Gastrocnemius medialis (tissue), 4 donors: ENCODE measurements around the gene PLK4. TPM values are rescaled to one million over a fixed set of nuclear protein-coding genes. Genes with fewer than 3 reads are reported as not detected.
"Not testable (repeated sequence)": the region's sequence is repeated elsewhere in the genome, so short reads cannot be mapped to it uniquely, and the experiment has no call there.

Experiments
- ATAC-seq, 2 donors: fragments of 150-250 bp; one replicate each; pipeline ENCODE4 v1.9.1; 2016
- DNase-seq, 2 donors: peaks; one replicate each; pipeline ENCODE4 v3.0.0-alpha.2; 2019
- H3K27ac ChIP-seq, 4 donors: fragments of 200-600 bp; sonication (generic); 1 replicate in 1 of 4; 2 replicates in 3 of 4; pipeline ENCODE4 v1.5.1; 2016 to 2018; ENCODE audit warnings: mild to moderate bottlenecking in 2 of 4, moderate library complexity in 1 of 4
- H3K27me3 ChIP-seq, 3 donors: fragments of 200-600 bp; sonication (generic) in 2 of 3; 1 replicate in 1 of 3; 2 replicates in 2 of 3; pipeline versions ENCODE4 v1.5.1 to v1.6.0; 2016 to 2019; ENCODE audit warnings: mild to moderate bottlenecking in 1 of 3, moderate library complexity in 1 of 3
- H3K36me3 ChIP-seq, 2 donors: fragments of 200-600 bp; sonication (generic) in 1 of 2; one replicate each; pipeline ENCODE4 v1.5.1; 2017 to 2018
- H3K4me1 ChIP-seq, 2 donors: fragments of 200-600 bp; sonication (generic) in 1 of 2; one replicate each; pipeline ENCODE4 v1.5.1; 2016 to 2017; ENCODE audit warnings: mild to moderate bottlenecking in 2 of 2
- H3K4me3 ChIP-seq, 4 donors: fragments of 200-600 bp; sonication (generic) in 3 of 4; 1 replicate in 1 of 4; 2 replicates in 3 of 4; pipeline ENCODE4 v1.5.1; 2016 to 2019; ENCODE audit warnings: mild to moderate bottlenecking in 2 of 4
- H3K9me3 ChIP-seq, 3 donors: fragments of 200-600 bp; sonication (generic) in 2 of 3; 1 replicate in 1 of 3; 2 replicates in 2 of 3; pipeline ENCODE4 v1.5.1; 2016 to 2019
- POLR2A ChIP-seq, 2 donors: fragments of 450-650 bp; IDR thresholded peaks; one replicate each; pipeline ENCODE4 v1.6.1; 2017; ENCODE audit warnings: antibody characterized with exemption in 2 of 2, mild to moderate bottlenecking in 2 of 2, moderate library complexity in 2 of 2
- in situ Hi-C, 4 donors: fragments of 200-750 bp; cut with MboI; loops; one replicate each; pipeline versions ENCODE4 v1.15.0 to v1.8.0; 2017; ENCODE audit warnings: low sequenced_read_pairs in 4 of 4
- intact Hi-C: fragments of 100-400 bp; cut with DNase I; formaldehyde crosslinking; loops from one replicate; pipeline ENCODE4 v1.15.1; 2023; ENCODE audit warnings: low total_unique reads
- total RNA-seq, 4 donors: library from RNA; depleted of rRNA; stranded (reverse); fragments of >200 nt; gene quantifications; one replicate each; pipeline versions ENCODE4 v1.1.0 to v1.2.3, GENCODE V29; 2016
- TF ChIP-seq, protein P1 (sequence below), 5 experiments: fragments of 450-650 bp in 3 of 5; fragments of 200-600 bp in 2 of 5; sonication (generic) in 2 of 5; IDR thresholded peaks in 4 of 5; conservative IDR thresholded peaks in 1 of 5; 1 replicate in 4 of 5; 2 replicates in 1 of 5; pipeline ENCODE4 v1.5.1; 2016 to 2019; ENCODE audit warnings: antibody characterized with exemption in 5 of 5, mild to moderate bottlenecking in 3 of 5, moderate library complexity in 3 of 5

The PLK4 gene
- total RNA-seq, 4 donors from 2014 or later = 0.11 to 0.98 TPM; not detected in 2

DNA sequence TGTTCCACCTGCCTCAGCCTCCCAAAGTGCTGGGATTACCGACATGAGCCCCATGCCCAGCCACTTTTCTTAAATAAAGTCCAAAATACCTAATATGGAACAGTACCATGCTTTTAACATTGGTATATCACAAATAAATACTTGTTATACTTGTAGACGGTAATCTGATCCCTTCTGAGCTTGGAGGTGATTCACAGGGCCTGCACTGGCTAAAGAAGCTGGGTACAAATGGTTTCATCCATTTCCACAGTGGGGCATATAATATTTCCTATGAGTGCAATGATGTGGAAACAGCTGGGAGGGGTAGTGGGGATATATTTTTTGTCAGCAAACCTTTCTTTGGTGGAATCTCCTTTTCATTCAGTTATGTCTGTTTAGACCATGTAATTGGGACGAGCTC is 35.8 kb downstream of the PLK4 start:
- ATAC-seq (no peak), DNase-seq (no peak)
- no peak for TF ChIP-seq POLR2A (IDR thresholded peaks at IDR 0.05)
- TF ChIP-seq, protein P1, sequence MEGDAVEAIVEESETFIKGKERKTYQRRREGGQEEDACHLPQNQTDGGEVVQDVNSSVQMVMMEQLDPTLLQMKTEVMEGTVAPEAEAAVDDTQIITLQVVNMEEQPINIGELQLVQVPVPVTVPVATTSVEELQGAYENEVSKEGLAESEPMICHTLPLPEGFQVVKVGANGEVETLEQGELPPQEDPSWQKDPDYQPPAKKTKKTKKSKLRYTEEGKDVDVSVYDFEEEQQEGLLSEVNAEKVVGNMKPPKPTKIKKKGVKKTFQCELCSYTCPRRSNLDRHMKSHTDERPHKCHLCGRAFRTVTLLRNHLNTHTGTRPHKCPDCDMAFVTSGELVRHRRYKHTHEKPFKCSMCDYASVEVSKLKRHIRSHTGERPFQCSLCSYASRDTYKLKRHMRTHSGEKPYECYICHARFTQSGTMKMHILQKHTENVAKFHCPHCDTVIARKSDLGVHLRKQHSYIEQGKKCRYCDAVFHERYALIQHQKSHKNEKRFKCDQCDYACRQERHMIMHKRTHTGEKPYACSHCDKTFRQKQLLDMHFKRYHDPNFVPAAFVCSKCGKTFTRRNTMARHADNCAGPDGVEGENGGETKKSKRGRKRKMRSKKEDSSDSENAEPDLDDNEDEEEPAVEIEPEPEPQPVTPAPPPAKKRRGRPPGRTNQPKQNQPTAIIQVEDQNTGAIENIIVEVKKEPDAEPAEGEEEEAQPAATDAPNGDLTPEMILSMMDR (IDR thresholded peaks at IDR 0.05 in 4 of 5, conservative IDR thresholded peaks at IDR 0.05 in 1 of 5) = no peak
- H3K27me3 ChIP-seq = no peaks in the 10 kb centered on the region
- peak overlapping the region in 2 of 4 donors; percentile 37 to 73 for H3K27ac ChIP-seq
- in situ Hi-C loops (no loop called here), intact Hi-C loops (no loop called here)
- peaks cover 6 to 17% of the 10 kb centered on the region in 2 donors for H3K4me1 ChIP-seq
- H3K36me3 ChIP-seq = peaks cover 5 to 26% of the 10 kb centered on the region in 2 donors
- no peaks in the 10 kb centered on the region for H3K9me3 ChIP-seq
- H3K4me3 ChIP-seq = no peak overlapping the region

DNA sequence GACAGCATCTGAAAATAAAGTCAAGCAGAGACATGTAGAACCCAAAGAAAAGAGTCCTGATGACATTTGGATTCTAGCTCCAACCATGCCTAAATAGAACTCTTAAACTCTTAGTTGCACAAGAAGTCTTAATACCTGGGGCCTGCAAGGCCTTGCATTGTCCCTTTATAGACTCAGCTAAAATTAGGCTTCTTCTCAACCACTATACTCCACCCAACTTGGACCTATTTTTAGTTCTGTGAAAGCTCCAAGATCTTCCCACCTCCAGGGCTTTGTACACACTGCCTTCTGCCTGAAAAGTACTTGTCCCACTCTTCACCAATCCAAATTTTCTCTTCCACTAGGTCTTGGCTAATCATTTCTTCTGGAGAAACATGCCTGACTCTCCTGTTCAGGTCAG is 36.5 kb downstream of the PLK4 start:
- DNase-seq (peak in 1 of 2 donors; percentile 22), ATAC-seq (peak; percentile 85 to 99)
- Histone ChIP-seq H3K27me3 (no peaks in the 10 kb centered on the region), H3K36me3 (peaks cover 5 to 29% of the 10 kb centered on the region in 2 donors), H3K9me3 (no peaks in the 10 kb centered on the region), H3K4me3 (no peak overlapping the region), H3K4me1 (peaks cover 6 to 17% of the 10 kb centered on the region in 2 donors), H3K27ac (peak overlapping the region; percentile 40 to 73 (median 53))
- intact Hi-C loops (no loop called here), in situ Hi-C loops (no loop called here)
- TF ChIP-seq, protein P1 (IDR thresholded peaks at IDR 0.05 in 4 of 5, conservative IDR thresholded peaks at IDR 0.05 in 1 of 5) = no peak
- no peak for TF ChIP-seq POLR2A (IDR thresholded peaks at IDR 0.05)

DNA sequence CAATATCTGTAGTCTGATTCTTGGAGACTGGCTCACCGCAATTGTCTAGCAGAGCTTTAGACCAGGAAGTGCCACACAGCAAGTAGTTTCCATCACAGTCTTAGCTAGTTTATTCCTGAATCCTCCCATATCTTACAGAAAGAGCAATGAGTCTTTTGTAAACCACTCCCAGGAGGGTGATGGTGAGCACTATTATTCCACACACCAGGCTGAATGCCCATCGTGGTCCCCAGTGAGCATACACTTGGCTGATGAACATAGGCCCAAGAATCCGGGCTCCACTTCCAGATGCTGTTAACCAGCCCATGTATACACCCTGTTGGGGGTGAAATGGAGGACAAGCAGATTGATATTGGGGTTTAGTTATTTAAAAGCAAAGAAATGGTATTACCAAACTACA is 39.8 kb downstream of the PLK4 start:
- Histone ChIP-seq H3K27ac (no peak overlapping the region), H3K4me1 (peaks cover 6 to 17% of the 10 kb centered on the region in 2 donors), H3K27me3 (no peaks in the 10 kb centered on the region), H3K4me3 (no peak overlapping the region), H3K9me3 (no peaks in the 10 kb centered on the region), H3K36me3 (peaks cover 5 to 29% of the 10 kb centered on the region in 2 donors)
- in situ Hi-C loops (no loop called here), intact Hi-C loops (no loop called here)
- DNase-seq = no peak
- no peak for TF ChIP-seq POLR2A (IDR thresholded peaks at IDR 0.05)
- TF ChIP-seq, protein P1 (IDR thresholded peaks at IDR 0.05 in 4 of 5, conservative IDR thresholded peaks at IDR 0.05 in 1 of 5) = no peak
- ATAC-seq = no peak

DNA sequence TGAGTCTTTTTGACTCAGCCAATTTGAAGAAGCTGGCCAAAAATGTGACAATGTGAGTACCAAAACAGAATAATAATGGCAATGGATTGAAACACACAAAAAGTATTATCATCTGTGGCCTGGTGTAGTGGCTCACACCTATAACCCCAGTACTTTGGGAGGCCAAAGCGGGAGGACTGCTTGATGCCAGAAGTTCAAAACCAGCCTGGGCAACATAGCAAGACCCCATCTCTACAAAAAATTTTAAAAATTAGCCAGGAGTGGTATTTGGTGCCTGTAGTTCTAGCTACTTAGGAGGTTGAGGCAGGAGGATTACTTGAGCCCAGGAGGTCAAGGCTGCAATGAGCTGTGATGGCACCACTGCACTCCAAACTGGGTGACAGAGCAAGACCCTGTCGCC is 41.5 kb downstream of the PLK4 start:
- H3K36me3 ChIP-seq = peaks cover 5 to 38% of the 10 kb centered on the region in 2 donors
- TF ChIP-seq POLR2A (IDR thresholded peaks at IDR 0.05) = no peak
- TF ChIP-seq, protein P1 (IDR thresholded peaks at IDR 0.05 in 4 of 5, conservative IDR thresholded peaks at IDR 0.05 in 1 of 5) = no peak
- in situ Hi-C loops = no loop called here
- no peaks in the 10 kb centered on the region for H3K9me3 ChIP-seq
- intact Hi-C loops = no loop called here
- DNase-seq (no peak), ATAC-seq (no peak)
- no peak overlapping the region for H3K27ac ChIP-seq
- no peaks in the 10 kb centered on the region for H3K27me3 ChIP-seq
- peaks cover 0 to 7% of the 10 kb centered on the region in 2 donors for H3K4me1 ChIP-seq
- no peak overlapping the region for H3K4me3 ChIP-seq

DNA sequence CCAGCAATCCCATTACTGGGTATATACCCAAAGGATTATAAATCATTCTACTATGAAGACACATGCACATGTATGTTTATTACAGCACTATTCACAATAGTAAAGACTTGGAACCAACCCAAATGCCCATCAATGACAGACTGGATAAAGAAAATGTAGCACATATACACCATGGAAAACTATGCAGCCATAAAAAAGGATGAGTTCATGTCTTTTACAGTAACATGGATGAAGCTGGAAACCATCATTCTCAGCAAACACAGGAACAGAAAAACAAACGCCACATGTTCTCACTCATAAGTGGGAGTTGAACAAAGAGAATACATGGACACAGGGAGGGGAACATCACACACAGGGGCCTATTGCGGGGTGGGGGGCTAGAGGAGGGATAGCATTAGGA is 45.0 kb downstream of the PLK4 start:
- peaks cover 2 to 33% of the 10 kb centered on the region in 2 donors for H3K36me3 ChIP-seq
- H3K9me3 ChIP-seq, H3K4me1 ChIP-seq, H3K27me3 ChIP-seq, in situ Hi-C loops, ATAC-seq, H3K27ac ChIP-seq, H3K4me3 ChIP-seq, intact Hi-C loops, DNase-seq: not testable (repeated sequence)
